ENCODE measurements around the gene PAIP1. TPM values are rescaled to one million over a fixed set of nuclear protein-coding genes. Genes with fewer than 3 reads are reported as not detected.

PAIP1 gene
- total and polyA plus RNA-seq, 10 donors: 24.9 to 65.2 (median 43.8) TPM

DNA sequence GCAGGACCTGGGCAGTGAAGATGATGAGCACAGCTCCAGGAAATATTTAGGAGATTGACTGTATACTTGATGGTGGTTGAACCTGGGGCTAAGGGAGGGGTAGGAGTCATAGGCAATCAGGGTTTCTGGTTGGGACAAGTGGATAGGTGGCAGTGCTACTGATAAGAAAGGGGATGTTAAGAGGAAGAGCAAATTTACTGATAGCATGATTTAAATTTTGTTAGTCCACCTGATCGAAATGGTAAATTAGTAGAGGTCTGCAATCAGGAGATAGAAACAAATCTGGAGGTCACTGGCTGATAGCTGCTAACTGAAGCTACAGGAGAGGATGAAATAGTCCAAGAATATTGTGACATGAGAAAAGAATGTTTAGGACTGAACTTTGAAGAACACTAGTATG lies 36.3 kb downstream of the PAIP1 start:
- no peak for DNase-seq
- peaks cover 0 to 6% (median 4%) of the 10 kb centered on the region in 6 donors for H3K4me1 ChIP-seq
- intact Hi-C loops (cut with DNase I; ENCODE audit: low total_unique reads): no loop called here
- WGBS, 5 donors: 91 to 98% (median 93%) methylated on average over 1 of the region's 1 CpG
- TF ChIP-seq POLR2AphosphoS5 (IDR thresholded peaks at IDR 0.05): no peak
- no peak overlapping the region for H3K4me3 ChIP-seq
- H3K27ac ChIP-seq: no peak overlapping the region
- H3K36me3 ChIP-seq: peaks cover 0 to 27% (median 11%) of the 10 kb centered on the region in 6 donors
- H3K27me3 ChIP-seq (replicated peaks in 1 of 7): no peaks in the 10 kb centered on the region
- no peaks in the 10 kb centered on the region for H3K9me3 ChIP-seq

DNA sequence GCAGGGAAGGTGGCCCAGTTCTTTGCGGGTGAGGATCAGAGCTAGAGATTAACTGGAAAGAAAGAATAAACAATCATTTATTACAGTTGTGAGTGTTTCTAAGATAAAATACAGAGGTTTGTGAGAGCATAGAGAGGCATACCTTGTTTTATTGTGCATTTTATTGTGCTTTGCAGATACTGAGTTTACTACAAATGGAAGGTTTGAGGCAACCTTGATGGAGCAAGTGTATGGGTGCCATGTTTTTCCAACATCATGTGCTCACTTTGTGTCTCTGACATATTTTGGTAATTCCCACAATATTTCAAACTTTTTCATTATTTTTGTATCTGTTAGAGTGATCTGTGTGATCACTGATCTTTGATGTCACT lies 41.2 kb downstream of the PAIP1 start:
- peak overlapping the region; percentile 39 to 76 (median 52) for H3K4me3 ChIP-seq
- intact Hi-C loops (cut with DNase I; ENCODE audit: low total_unique reads): no loop called here
- WGBS, 5 donors: 39 to 56% (median 43%) methylated on average over 1 of the region's 1 CpG

DNA sequence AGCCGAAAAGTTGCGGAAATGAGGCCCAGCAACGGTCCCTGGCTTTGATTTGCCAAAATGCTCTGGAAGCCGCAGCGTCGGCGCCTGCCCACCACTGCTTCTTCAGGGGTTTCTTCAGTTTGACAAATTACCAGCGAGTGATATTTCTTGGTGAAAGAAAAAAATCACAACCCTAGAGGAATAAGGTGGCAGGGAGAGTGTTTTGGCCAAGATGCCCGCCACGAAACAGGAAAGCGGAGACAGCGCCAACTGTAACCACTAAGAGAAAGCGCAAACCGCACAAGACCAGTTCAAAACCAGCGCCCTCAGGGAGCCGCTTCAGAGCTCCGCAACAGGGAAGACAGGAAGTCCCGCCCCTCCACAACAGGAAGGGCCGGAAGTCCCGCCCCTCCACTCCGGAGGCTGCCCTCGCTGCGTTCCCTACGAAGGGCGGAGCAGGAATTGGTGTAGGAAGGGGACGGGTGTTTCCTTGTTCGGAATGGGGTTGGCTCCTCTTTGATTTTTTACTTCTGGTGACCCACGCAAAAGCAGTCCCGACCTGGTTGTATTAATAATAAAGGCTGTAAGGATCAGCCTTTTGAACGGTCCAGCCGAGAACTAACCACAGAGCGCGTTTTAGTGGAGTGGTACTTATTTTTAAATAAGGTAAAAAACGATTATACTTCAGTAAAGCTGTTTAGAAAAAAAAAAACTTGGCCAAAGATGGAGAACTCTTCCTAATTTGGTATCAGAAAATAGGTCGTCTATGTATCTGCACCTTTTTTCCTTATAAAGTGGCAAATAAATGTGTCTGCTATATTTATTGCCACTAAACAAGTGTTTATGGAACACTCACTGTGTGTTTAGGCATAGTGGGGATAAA lies 41.8 kb downstream of the PAIP1 start, which contains the start of gene C5orf34:
Gene C5orf34, minus strand, starts transcription at position 333 of the 862 bp plus-strand sequence. CDS start 5,809 bp downstream, outside the sequence.
- Histone ChIP-seq H3K27ac (peak within 1 kb of the TSS; percentile 79 to 91 (median 88)), H3K4me3 (peak within 1 kb of the TSS; percentile 39 to 76 (median 52)), H3K27me3 (replicated peaks in 1 of 7) (no peaks in the 10 kb centered on the region), H3K4me1 (peaks cover 6 to 29% (median 22%) of the 10 kb centered on the region in 6 donors), H3K9me3 (no peaks in the 10 kb centered on the region), H3K36me3 (no peaks in the 10 kb centered on the region)
- intact Hi-C loops (cut with DNase I; ENCODE audit: low total_unique reads): no loop called here
- WGBS, 5 donors: 0% methylated on average over 35 of the region's 35 CpGs
- DNase-seq: peak; percentile 98
- TF ChIP-seq POLR2A (IDR thresholded peaks at IDR 0.05): peak in 1 of 3 donors; percentile 48
- TF ChIP-seq, protein P1, sequence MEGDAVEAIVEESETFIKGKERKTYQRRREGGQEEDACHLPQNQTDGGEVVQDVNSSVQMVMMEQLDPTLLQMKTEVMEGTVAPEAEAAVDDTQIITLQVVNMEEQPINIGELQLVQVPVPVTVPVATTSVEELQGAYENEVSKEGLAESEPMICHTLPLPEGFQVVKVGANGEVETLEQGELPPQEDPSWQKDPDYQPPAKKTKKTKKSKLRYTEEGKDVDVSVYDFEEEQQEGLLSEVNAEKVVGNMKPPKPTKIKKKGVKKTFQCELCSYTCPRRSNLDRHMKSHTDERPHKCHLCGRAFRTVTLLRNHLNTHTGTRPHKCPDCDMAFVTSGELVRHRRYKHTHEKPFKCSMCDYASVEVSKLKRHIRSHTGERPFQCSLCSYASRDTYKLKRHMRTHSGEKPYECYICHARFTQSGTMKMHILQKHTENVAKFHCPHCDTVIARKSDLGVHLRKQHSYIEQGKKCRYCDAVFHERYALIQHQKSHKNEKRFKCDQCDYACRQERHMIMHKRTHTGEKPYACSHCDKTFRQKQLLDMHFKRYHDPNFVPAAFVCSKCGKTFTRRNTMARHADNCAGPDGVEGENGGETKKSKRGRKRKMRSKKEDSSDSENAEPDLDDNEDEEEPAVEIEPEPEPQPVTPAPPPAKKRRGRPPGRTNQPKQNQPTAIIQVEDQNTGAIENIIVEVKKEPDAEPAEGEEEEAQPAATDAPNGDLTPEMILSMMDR (IDR thresholded peaks at IDR 0.05 in 8 of 11, conservative IDR thresholded peaks at IDR 0.05 in 3 of 11): peak in 4 of 11 experiments; percentile 19 to 39 (median 24)
- peak; percentile 88 to 94 (median 94) for TF ChIP-seq POLR2AphosphoS5 (IDR thresholded peaks at IDR 0.05)

More for the DNA sequence above, 41.2 kb downstream of the PAIP1 start:
- Histone ChIP-seq H3K36me3 (no peaks in the 10 kb centered on the region), H3K9me3 (no peaks in the 10 kb centered on the region), H3K4me1 (peaks cover 6 to 29% (median 22%) of the 10 kb centered on the region in 6 donors), H3K27me3 (replicated peaks in 1 of 7) (no peaks in the 10 kb centered on the region), H3K27ac (peak overlapping the region; percentile 79 to 91 (median 88))
- no peak for TF ChIP-seq POLR2AphosphoS5 (IDR thresholded peaks at IDR 0.05)
- TF ChIP-seq POLR2A (IDR thresholded peaks at IDR 0.05): no peak
- TF ChIP-seq, protein P1 (IDR thresholded peaks at IDR 0.05 in 8 of 11, conservative IDR thresholded peaks at IDR 0.05 in 3 of 11): no peak
- DNase-seq: no peak

DNA sequence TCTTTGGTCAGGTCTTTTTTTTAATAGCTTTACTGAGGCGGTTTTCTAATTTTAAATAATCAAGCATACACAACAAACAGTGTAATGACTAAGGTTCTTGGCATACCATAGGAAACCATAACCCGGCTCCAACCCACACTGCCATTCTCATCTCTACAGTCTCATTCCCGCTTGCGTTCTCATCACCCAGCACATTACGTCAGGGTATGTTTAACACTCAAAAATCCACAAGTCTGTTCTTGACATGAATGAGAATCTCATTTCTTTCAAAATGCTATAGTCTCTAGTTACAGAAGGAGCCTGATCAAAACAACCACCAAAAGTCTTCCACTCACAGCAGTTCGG lies 42.4 kb downstream of the PAIP1 start:
- Histone ChIP-seq H3K9me3 (no peaks in the 10 kb centered on the region), H3K36me3 (no peaks in the 10 kb centered on the region), H3K27me3 (replicated peaks in 1 of 7) (no peaks in the 10 kb centered on the region), H3K4me3 (peak overlapping the region; percentile 39 to 76 (median 52)), H3K27ac (peak overlapping the region; percentile 79 to 91 (median 88)), H3K4me1 (peaks cover 6 to 29% (median 22%) of the 10 kb centered on the region in 6 donors)
- no peak for TF ChIP-seq POLR2A (IDR thresholded peaks at IDR 0.05)
- TF ChIP-seq, protein P1 (IDR thresholded peaks at IDR 0.05 in 8 of 11, conservative IDR thresholded peaks at IDR 0.05 in 3 of 11): no peak
- TF ChIP-seq POLR2AphosphoS5 (IDR thresholded peaks at IDR 0.05): no peak
- WGBS, 5 donors: 1 to 4% (median 1%) methylated on average over 6 of the region's 6 CpGs
- DNase-seq: no peak
- intact Hi-C loops (cut with DNase I; ENCODE audit: low total_unique reads): no loop called here
